ENCODE measurements around the gene TMEM259. TPM values are rescaled to one million over a fixed set of nuclear protein-coding genes. Genes with fewer than 3 reads are reported as not detected.

The TMEM259 gene
- total RNA-seq, 1 donor from 2014 or later = 119 TPM

- Histone ChIP-seq H3K27ac (replicated peaks) (peak overlapping the region; percentile 96), H3K4me1 (peaks cover 77% of the 10 kb centered on the region)
- intact Hi-C loops (cut with micrococcal nuclease) = no loop called here
Measured at GRCh38 chr19:1019980-1020867, 699 bp downstream of the TMEM259 start.

GRCh38 chr19:1019616-1019961 lies 1.3 kb downstream of the TMEM259 start:
- no peak for TF ChIP-seq CTCF (IDR thresholded peaks at IDR 0.05; ENCODE audit: borderline replicate concordance)
- intact Hi-C loops (cut with micrococcal nuclease) = no loop called here
- H3K4me1 ChIP-seq = peaks cover 83% of the 10 kb centered on the region
- no peaks in the 10 kb centered on the region for H3K9me3 ChIP-seq (replicated peaks)
- H3K27ac ChIP-seq (replicated peaks) = peak overlapping the region; percentile 96
- H3K36me3 ChIP-seq = no peaks in the 10 kb centered on the region
- H3K27me3 ChIP-seq (ENCODE audit: low read depth) = no peaks in the 10 kb centered on the region
- peak overlapping the region; percentile 89 for H3K4me3 ChIP-seq
- DNase-seq = no peak

More at GRCh38 chr19:1019980-1020867, 699 bp downstream of the TMEM259 start:
- Histone ChIP-seq H3K27me3 (ENCODE audit: low read depth) (no peaks in the 10 kb centered on the region), H3K9me3 (replicated peaks) (no peaks in the 10 kb centered on the region), H3K36me3 (no peaks in the 10 kb centered on the region), H3K4me3 (peak overlapping the region; percentile 89)
- DNase-seq = no peak
- no peak for TF ChIP-seq CTCF (IDR thresholded peaks at IDR 0.05; ENCODE audit: borderline replicate concordance)

GRCh38 chr19:1018932-1019615 lies 1.8 kb downstream of the TMEM259 start:
- peak overlapping the region; percentile 89 for H3K4me3 ChIP-seq
- peaks cover 87% of the 10 kb centered on the region for H3K4me1 ChIP-seq
- no peaks in the 10 kb centered on the region for H3K9me3 ChIP-seq (replicated peaks)
- H3K27me3 ChIP-seq (ENCODE audit: low read depth) = no peaks in the 10 kb centered on the region
- DNase-seq = peak; percentile 15
- H3K36me3 ChIP-seq = peaks cover 3% of the 10 kb centered on the region
- no peak for TF ChIP-seq CTCF (IDR thresholded peaks at IDR 0.05; ENCODE audit: borderline replicate concordance)
- peak overlapping the region; percentile 96 for H3K27ac ChIP-seq (replicated peaks)
- intact Hi-C loops (cut with micrococcal nuclease) = no loop called here

GRCh38 chr19:1018393-1018792 lies 2.5 kb downstream of the TMEM259 start:
- no peak for TF ChIP-seq CTCF (IDR thresholded peaks at IDR 0.05; ENCODE audit: borderline replicate concordance)
- peak overlapping the region; percentile 89 for H3K4me3 ChIP-seq
- H3K27me3 ChIP-seq (ENCODE audit: low read depth) = no peaks in the 10 kb centered on the region
- no peaks in the 10 kb centered on the region for H3K9me3 ChIP-seq (replicated peaks)
- intact Hi-C loops (cut with micrococcal nuclease) = no loop called here
- H3K27ac ChIP-seq (replicated peaks) = peak overlapping the region; percentile 65
- peaks cover 92% of the 10 kb centered on the region for H3K4me1 ChIP-seq
- peaks cover 10% of the 10 kb centered on the region for H3K36me3 ChIP-seq
- no peak for DNase-seq

DNA sequence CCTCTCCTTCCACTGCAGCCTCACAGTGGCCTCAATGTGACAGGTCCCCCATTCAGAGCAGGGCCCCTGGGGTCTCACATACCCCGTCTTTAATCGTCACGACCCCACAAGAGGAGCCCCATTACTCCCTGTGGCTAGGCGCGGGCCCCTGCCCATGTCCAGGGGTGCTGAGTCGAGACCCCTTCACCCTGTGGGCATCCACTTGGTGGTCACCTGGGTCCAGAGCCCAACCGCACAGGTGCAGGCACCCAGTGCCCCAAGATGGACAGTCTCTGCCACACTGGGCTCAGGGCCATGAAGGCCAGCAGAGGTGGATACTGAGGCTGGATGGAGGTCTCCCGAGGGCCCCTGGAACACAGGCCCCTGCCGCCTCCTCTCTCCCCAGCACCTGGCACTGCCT lies 3.0 kb downstream of the TMEM259 start:
- TF ChIP-seq CTCF (IDR thresholded peaks at IDR 0.05; ENCODE audit: borderline replicate concordance) = no peak
- Histone ChIP-seq H3K36me3 (peaks cover 15% of the 10 kb centered on the region), H3K4me3 (peak overlapping the region; percentile 89), H3K4me1 (peaks cover 87% of the 10 kb centered on the region), H3K9me3 (replicated peaks) (no peaks in the 10 kb centered on the region), H3K27me3 (ENCODE audit: low read depth) (no peaks in the 10 kb centered on the region), H3K27ac (replicated peaks) (peak overlapping the region; percentile 65)
- intact Hi-C loops (cut with micrococcal nuclease) = no loop called here
- peak; percentile 13 for DNase-seq
